Caco-2 (cell line): ENCODE data around the gene VASN. TPM values are rescaled to one million over a fixed set of nuclear protein-coding genes. Genes with fewer than 3 reads are reported as not detected.
"Not testable (repeated sequence)": the region's sequence is repeated elsewhere in the genome, so short reads cannot be mapped to it uniquely, and the experiment has no call there.

Source experiments
- BruUV-seq: library from RNA; stranded (reverse); fragments of 400-500 nt; replicated peaks from 2 replicates; lab custom pipeline; 2021; lab: Mats Ljungman, UMichigan
- CTCF ChIA-PET: fragments of 300-600 bp; sonication (Branson Sonifier 250); formaldehyde crosslinking; loops from one replicate; lab custom pipeline; 2022; ENCODE audit warnings: antibody characterized with exemption; lab: Charles Lee
- POLR2A ChIA-PET: fragments of 300-600 bp; sonication (Branson Sonifier 250); formaldehyde crosslinking; loops from one replicate; lab custom pipeline; 2022; ENCODE audit warnings: antibody characterized with exemption; lab: Charles Lee
- DNase-seq, 2 experiments: peaks; one replicate each; pipeline versions ENCODE4 v3.0.0 to v3.0.0-alpha.2; 2020 to 2022
- H3K27me3 ChIP-seq: replicated peaks from 2 replicates; pipeline ENCODE4 v1.6.0; 2011; ENCODE audit warnings: low read length; ENCODE audit not compliant: control insufficient read depth, insufficient read depth
- H3K36me3 ChIP-seq: 2 replicates; pipeline ENCODE4 v1.5.1; 2011; ENCODE audit warnings: low read length; ENCODE audit not compliant: control insufficient read depth, insufficient read depth
- H3K4me1 ChIP-seq: fragments of 250-450 bp; sonication (Bioruptor Pico); 2 replicates; pipeline ENCODE4 v1.5.1; 2020; ENCODE audit warnings: mild to moderate bottlenecking
- H3K4me3 ChIP-seq: 2 replicates; pipeline ENCODE4 v1.5.1; 2011; ENCODE audit warnings: low read depth, mild to moderate bottlenecking, control low read depth, low read length
- H3K9me3 ChIP-seq: fragments of 250-450 bp; sonication (Bioruptor Pico); 2 replicates; pipeline ENCODE4 v1.5.1; 2020; ENCODE audit warnings: mild to moderate bottlenecking, moderate library complexity
- H3K27ac Mint-ChIP-seq: one replicate; pipeline ENCODE4 v1.8.0; 2022; ENCODE audit warnings: mixed read lengths; ENCODE audit not compliant: unreplicated experiment
- H3K27me3 Mint-ChIP-seq: one replicate; pipeline ENCODE4 v1.8.0; 2022; ENCODE audit warnings: mixed read lengths; ENCODE audit not compliant: insufficient read depth, unreplicated experiment
- H3K36me3 Mint-ChIP-seq: one replicate; pipeline ENCODE4 v1.8.0; 2022; ENCODE audit warnings: mild to moderate bottlenecking, mixed read lengths; ENCODE audit not compliant: insufficient read depth, unreplicated experiment
- H3K4me1 Mint-ChIP-seq: one replicate; pipeline ENCODE4 v1.8.0; 2022; ENCODE audit warnings: low read depth, mixed read lengths; ENCODE audit not compliant: unreplicated experiment
- H3K4me3 Mint-ChIP-seq: one replicate; pipeline ENCODE4 v1.8.0; 2022; ENCODE audit warnings: mild to moderate bottlenecking, moderate library complexity, mixed read lengths; ENCODE audit not compliant: unreplicated experiment
- H3K9me3 Mint-ChIP-seq: one replicate; pipeline ENCODE4 v1.8.0; 2022; ENCODE audit warnings: mixed read lengths; ENCODE audit not compliant: unreplicated experiment
- CTCF ChIP-seq, 2 experiments: fragments of 200-600 bp in 1 of 2; IDR thresholded peaks; 1 replicate in 1 of 2; 2 replicates in 1 of 2; pipeline versions ENCODE4 v1.5.1 to v1.8.0; 2011 to 2022; ENCODE audit warnings: antibody characterized with exemption in 1 of 2, control low read depth in 1 of 2, inconsistent platforms in 1 of 2, low read depth in 1 of 2, low read length in 1 of 2, mild to moderate bottlenecking in 1 of 2, moderate library complexity in 1 of 2; ENCODE audit not compliant: insufficient read depth in 1 of 2, severe bottlenecking in 1 of 2, unreplicated experiment in 1 of 2
- intact Hi-C: fragments of 100-400 bp; cut with micrococcal nuclease; formaldehyde crosslinking; loops from one replicate; pipeline ENCODE4 v1.10.0; 2022; ENCODE audit not compliant: unreplicated experiment
- total RNA-seq: library from RNA; stranded (reverse); gene quantifications from 2 replicates; pipeline ENCODE4 v1.2.3, GENCODE V29; 2022

VASN gene
- total RNA-seq, 1 experiment from 2014 or later: 2.7 TPM

- peaks cover 8% of the 10 kb centered on the region for H3K36me3 Mint-ChIP-seq
These were observed 38.9 kb upstream of the VASN start for GRCh38 chr16:4332623-4333307.

GRCh38 chr16:4333308-4333638 is 38.4 kb upstream of the VASN start:
- BruUV-seq: no TSS peak
- Histone ChIP-seq H3K36me3 (peaks cover 1% of the 10 kb centered on the region; the same call in 1 of the 2 replicates), H3K9me3 (no peaks in the 10 kb centered on the region), H3K4me1 (no peaks in the 10 kb centered on the region), H3K4me3 (no peak overlapping the region), H3K27me3 (no peaks in the 10 kb centered on the region)
- TF ChIP-seq CTCF (IDR thresholded peaks at IDR 0.05; ENCODE audit: insufficient read depth in 1 of 2, low read depth in 1 of 2, low read length in 1 of 2, severe bottlenecking in 1 of 2, unreplicated experiment in 1 of 2): no peak
- intact Hi-C loops: loop anchor here (5.0 kb wide), 1 partner anchor 61 kb away; the partner anchor contains the start of gene TFAP4
- Mint-ChIP-seq H3K27ac (no peak overlapping the region), H3K9me3 (no peaks in the 10 kb centered on the region), H3K36me3 (peaks cover 13% of the 10 kb centered on the region), H3K4me1 (no peaks in the 10 kb centered on the region), H3K4me3 (no peak overlapping the region), H3K27me3 (no peaks in the 10 kb centered on the region)
- CTCF ChIA-PET: interaction anchor here (0.8 to 1.2 kb wide), 2 partner anchors 38 to 50 kb away, joined by 3 read pairs; no protein-coding TSS in a partner anchor
- no peak for DNase-seq
- POLR2A ChIA-PET: no interaction called here

More at GRCh38 chr16:4332623-4333307, 38.9 kb upstream of the VASN start:
- H3K4me1 ChIP-seq: no peaks in the 10 kb centered on the region
- H3K4me1 Mint-ChIP-seq: no peaks in the 10 kb centered on the region
- no peaks in the 10 kb centered on the region for H3K27me3 Mint-ChIP-seq
- no peak for TF ChIP-seq CTCF (IDR thresholded peaks at IDR 0.05; ENCODE audit: insufficient read depth in 1 of 2, low read depth in 1 of 2, low read length in 1 of 2, severe bottlenecking in 1 of 2, unreplicated experiment in 1 of 2)
- no peaks in the 10 kb centered on the region for H3K9me3 Mint-ChIP-seq
- no peak overlapping the region for H3K27ac Mint-ChIP-seq
- no peak overlapping the region for H3K4me3 Mint-ChIP-seq
- ChIA-PET CTCF (interaction anchor here (0.8 to 1.8 kb wide), 4 partner anchors 15 to 132 kb away, joined by 3 to 5 read pairs (median 3); no protein-coding TSS in a partner anchor), POLR2A (no interaction called here)
- intact Hi-C loops: loop anchor here (5.0 kb wide), 1 partner anchor 60 kb away; the partner anchor contains the start of gene TFAP4
- H3K4me3 ChIP-seq: no peak overlapping the region
- no peaks in the 10 kb centered on the region for H3K9me3 ChIP-seq
- peaks cover 1% of the 10 kb centered on the region; the same call in 1 of the 2 replicates for H3K36me3 ChIP-seq
- no peak for DNase-seq
- no peaks in the 10 kb centered on the region for H3K27me3 ChIP-seq
- BruUV-seq: no TSS peak

- CTCF ChIA-PET: interaction anchor here (0.8 kb wide), 1 partner anchor 39 kb away, joined by 3 read pairs; no protein-coding TSS in a partner anchor
- H3K27me3 Mint-ChIP-seq, H3K27ac Mint-ChIP-seq, H3K4me3 ChIP-seq, BruUV-seq, H3K27me3 ChIP-seq, POLR2A ChIA-PET, H3K36me3 ChIP-seq, H3K4me3 Mint-ChIP-seq, H3K4me1 Mint-ChIP-seq, DNase-seq, H3K9me3 ChIP-seq, H3K9me3 Mint-ChIP-seq, H3K4me1 ChIP-seq: not testable (repeated sequence)
- H3K36me3 Mint-ChIP-seq: peaks cover 18% of the 10 kb centered on the region
- intact Hi-C loops: loop anchor here (5.0 kb wide), 1 partner anchor 61 kb away; the partner anchor contains the start of gene TFAP4
These were observed 37.9 kb upstream of the VASN start for GRCh38 chr16:4333714-4334113.
